Lower leg skin (tissue), 4 donors: ENCODE results near the gene OTOP3. TPM values are rescaled to one million over a fixed set of nuclear protein-coding genes. Genes with fewer than 3 reads are reported as not detected.

Experiments
- DNase-seq, 2 donors: peaks; one replicate each; pipeline ENCODE4 v3.0.0-alpha.2; 2019; ENCODE audit warnings: low spot score in 2 of 2
- H3K4me3 ChIP-seq: fragments of 200-600 bp; sonication (generic); 2 replicates; pipeline ENCODE4 v1.5.1; 2017; ENCODE audit warnings: mild to moderate bottlenecking, low read depth; ENCODE audit not compliant: poor library complexity, severe bottlenecking
- POLR2A ChIP-seq, 2 donors: fragments of 450-650 bp; IDR thresholded peaks; one replicate each; pipeline ENCODE4 v1.6.1; 2016 to 2017; ENCODE audit warnings: antibody characterized with exemption in 2 of 2, mild to moderate bottlenecking in 1 of 2, moderate library complexity in 1 of 2
- WGBS, 2 donors: methylation state at CpG; one replicate each; pipeline ENCODE4 v1.1.5; 2018; 5-methylcytosine and 5-hydroxymethylcytosine counted together
- intact Hi-C: fragments of 100-400 bp; cut with DNase I; formaldehyde crosslinking; loops from one replicate; pipeline ENCODE4 v1.15.0; 2023; ENCODE audit warnings: low total_unique reads
- total RNA-seq, 4 donors: library from RNA; depleted of rRNA; stranded (reverse); fragments of >200 nt; gene quantifications; one replicate each; pipeline ENCODE4 v1.1.0, GENCODE V29; 2016
- TF ChIP-seq, protein P1 (sequence below), 3 donors: fragments of 450-650 bp; IDR thresholded peaks; one replicate each; pipeline ENCODE4 v1.5.1; 2016; ENCODE audit warnings: antibody characterized with exemption in 3 of 3, mild to moderate bottlenecking in 3 of 3, moderate library complexity in 2 of 3

The OTOP3 gene
- total RNA-seq, 4 donors from 2014 or later: 0.64 to 2.3 (median 1.1) TPM; not detected in 1

DNA sequence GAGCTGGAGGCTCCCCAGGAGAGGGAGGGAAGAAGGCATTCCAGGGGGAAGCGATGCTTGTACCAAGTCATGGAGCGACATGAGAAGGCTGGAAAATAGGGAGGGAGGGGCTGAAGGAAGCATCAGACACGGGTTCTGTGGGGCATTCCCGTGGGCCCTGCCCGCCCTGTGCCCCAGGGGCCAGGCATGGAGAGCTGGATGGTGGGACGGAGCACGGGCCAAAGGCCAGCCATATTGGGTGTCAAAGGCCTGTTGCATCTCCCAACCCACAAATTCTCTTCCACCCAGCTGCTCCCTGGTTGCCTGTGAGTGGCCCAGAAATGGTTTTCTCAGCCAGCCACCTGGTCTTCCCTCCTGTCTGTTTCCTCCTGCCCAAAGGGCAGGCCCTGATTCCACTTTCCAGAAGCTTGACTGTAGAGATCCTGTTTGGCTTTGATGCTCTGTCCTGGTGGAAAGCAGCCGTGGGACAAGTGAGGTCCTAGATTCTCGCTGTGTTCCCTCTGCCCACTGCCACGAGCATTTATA is 54.9 kb downstream of the OTOP3 start:
- intact Hi-C loops: no loop called here
- WGBS, 2 donors: 75 to 86% methylated on average over 10 of the region's 10 CpGs
- TF ChIP-seq, protein P1, sequence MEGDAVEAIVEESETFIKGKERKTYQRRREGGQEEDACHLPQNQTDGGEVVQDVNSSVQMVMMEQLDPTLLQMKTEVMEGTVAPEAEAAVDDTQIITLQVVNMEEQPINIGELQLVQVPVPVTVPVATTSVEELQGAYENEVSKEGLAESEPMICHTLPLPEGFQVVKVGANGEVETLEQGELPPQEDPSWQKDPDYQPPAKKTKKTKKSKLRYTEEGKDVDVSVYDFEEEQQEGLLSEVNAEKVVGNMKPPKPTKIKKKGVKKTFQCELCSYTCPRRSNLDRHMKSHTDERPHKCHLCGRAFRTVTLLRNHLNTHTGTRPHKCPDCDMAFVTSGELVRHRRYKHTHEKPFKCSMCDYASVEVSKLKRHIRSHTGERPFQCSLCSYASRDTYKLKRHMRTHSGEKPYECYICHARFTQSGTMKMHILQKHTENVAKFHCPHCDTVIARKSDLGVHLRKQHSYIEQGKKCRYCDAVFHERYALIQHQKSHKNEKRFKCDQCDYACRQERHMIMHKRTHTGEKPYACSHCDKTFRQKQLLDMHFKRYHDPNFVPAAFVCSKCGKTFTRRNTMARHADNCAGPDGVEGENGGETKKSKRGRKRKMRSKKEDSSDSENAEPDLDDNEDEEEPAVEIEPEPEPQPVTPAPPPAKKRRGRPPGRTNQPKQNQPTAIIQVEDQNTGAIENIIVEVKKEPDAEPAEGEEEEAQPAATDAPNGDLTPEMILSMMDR (IDR thresholded peaks at IDR 0.05): no peak
- no peak for TF ChIP-seq POLR2A (IDR thresholded peaks at IDR 0.05)

DNA sequence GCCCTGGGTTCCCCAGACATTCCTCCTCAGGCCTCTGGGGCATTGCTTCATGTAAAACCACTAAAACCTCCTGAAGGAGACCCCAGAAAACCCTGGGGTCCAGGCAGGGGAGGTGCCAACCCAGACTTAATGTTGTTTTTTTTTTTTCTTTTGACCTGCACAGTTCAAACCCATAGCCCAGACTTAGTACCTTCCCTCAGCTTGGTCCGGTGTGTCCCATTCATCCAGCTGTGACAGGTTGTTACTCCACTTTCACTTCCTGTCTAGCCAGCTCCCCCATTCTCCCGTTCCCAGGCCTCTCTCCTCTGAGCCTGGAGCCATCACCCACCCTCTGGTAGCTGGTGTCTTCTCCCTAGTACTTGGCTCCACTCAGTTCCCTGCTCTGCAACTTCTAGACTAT is 56.5 kb downstream of the OTOP3 start:
- TF ChIP-seq, protein P1 (IDR thresholded peaks at IDR 0.05): no peak
- whole genome bisulfite sequencing, 2 donors: 41 to 50% methylated on average over 2 of the region's 2 CpGs
- H3K4me3 ChIP-seq: no peak overlapping the region
- intact Hi-C loops: no loop called here
- DNase-seq: no peak

More for the DNA sequence above, 54.9 kb downstream of the OTOP3 start:
- DNase-seq: no peak
- H3K4me3 ChIP-seq: no peak overlapping the region

DNA sequence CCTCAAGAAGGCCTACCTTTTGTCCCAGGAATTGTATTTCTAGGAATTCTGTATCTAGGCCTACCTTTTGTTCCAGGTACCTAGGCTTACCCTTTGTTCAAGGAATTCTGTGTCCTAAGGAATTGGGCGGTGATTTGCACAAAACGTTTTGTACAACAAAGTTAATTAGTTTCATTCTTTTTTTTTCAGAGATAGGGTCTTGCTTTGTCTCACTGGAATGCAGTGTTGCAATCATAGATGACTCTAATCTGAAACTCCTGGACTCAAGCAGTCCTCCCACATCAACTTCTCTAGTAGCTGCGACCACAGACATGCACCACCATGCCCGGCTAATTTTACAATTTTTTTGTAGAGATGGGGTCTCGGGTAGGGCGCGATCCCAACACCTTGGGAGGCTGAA is 58.7 kb downstream of the OTOP3 start:
- WGBS, 2 donors: 78 to 82% methylated on average over 7 of the region's 7 CpGs
- TF ChIP-seq, protein P1 (IDR thresholded peaks at IDR 0.05): no peak
- no peak for TF ChIP-seq POLR2A (IDR thresholded peaks at IDR 0.05)
- intact Hi-C loops: no loop called here
- no peak for DNase-seq
- H3K4me3 ChIP-seq: no peak overlapping the region

DNA sequence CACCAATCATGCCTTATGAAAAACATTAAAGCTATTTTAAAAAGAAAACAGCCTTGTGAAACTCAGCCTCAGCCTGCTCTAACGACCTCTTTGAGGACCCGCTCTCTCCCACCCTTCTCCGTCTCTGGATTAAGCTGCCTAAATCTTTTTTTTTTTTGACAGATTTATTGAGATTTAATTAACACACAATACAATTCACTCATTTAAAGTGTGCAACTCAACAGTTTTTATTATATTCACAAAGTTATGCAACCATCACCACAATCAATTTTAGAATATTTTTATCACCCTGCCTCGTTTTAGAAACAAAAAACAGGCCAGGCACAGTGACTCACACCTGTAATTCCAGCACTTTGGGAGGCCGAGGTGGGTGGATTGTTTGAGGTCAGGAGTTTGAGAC is 60.1 kb downstream of the OTOP3 start:
- TF ChIP-seq, protein P1 (IDR thresholded peaks at IDR 0.05): no peak
- TF ChIP-seq POLR2A (IDR thresholded peaks at IDR 0.05): no peak
- intact Hi-C loops: no loop called here

DNA sequence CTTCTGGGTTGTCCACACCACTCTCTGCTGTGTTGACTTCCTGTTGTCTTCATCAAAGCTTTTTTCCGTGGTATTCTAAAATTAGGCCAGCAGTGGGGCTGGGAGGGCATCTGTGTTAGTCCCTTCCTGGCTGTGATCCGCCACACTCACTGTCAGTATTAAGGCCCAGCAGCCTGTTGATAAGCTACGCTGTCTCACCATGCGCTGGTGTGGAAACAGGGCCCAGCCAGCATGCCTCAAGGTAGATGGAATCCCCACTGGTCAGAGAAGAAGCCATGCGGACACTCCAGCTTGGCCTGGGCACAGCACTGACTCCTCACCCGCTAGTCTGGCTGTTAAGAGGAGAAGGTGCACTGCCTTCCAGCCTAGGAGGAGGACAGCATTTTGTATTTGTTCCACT is 63.1 kb downstream of the OTOP3 start:
- no peak for DNase-seq
- TF ChIP-seq POLR2A (IDR thresholded peaks at IDR 0.05): no peak
- TF ChIP-seq, protein P1 (IDR thresholded peaks at IDR 0.05): no peak
- 78 to 88% methylated on average over 6 of the region's 6 CpGs for WGBS, 2 donors
- intact Hi-C loops: no loop called here
- no peak overlapping the region for H3K4me3 ChIP-seq

More for the DNA sequence above, 60.1 kb downstream of the OTOP3 start:
- no peak for DNase-seq
- H3K4me3 ChIP-seq: no peak overlapping the region
- WGBS, 2 donors: 68% methylated on average over 5 of the region's 5 CpGs

DNA sequence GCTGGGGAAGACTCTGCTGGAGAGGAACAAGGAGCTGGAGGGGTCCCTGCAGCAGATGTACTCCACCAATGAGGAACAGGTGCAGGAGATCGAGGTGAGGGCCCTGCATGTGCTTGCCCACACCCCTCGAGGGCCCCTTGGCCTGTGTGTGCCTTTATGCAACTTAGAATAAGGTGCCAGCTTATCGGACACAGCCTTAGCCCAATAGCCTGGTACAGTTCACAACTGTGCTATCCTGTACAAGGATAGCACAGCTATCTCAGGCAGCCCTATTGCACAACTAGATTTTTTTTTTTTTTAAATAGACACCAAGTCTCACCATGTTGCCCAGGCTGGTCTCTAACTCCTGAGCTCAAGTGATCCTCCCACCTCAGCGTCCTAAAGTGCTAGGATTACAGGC is 63.8 kb downstream of the OTOP3 start:
- H3K4me3 ChIP-seq: no peak overlapping the region
- TF ChIP-seq, protein P1 (IDR thresholded peaks at IDR 0.05): no peak
- no peak for TF ChIP-seq POLR2A (IDR thresholded peaks at IDR 0.05)
- intact Hi-C loops: no loop called here
- no peak for DNase-seq
- 69 to 86% methylated on average over 4 of the region's 4 CpGs for WGBS, 2 donors
